ENCODE results near the gene FHOD3. TPM values are rescaled to one million over a fixed set of nuclear protein-coding genes. Genes with fewer than 3 reads are reported as not detected.

FHOD3 gene
- total RNA-seq, 1 donor = 13.0 TPM

DNA sequence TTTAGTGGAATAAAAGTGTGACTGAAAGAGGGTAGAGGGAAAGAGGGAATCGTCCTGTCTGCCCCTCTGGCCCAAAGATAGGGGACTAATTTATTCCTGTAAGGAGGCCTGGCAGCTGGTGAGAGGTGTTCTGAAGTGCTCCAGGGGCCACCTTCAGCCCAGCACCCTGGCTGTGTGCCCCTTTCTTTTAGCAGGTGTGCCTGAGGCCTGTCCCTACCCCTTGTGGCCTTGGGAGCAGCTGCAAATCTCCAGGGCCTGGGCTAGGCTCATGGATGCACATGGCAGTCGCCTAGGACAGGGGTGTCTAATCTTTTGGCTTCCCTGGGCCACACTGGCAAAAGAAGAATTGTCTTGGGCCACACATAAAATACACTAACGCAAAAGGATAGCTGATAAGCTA is 37.3 kb downstream of the FHOD3 start:
- TF ChIP-seq, protein P1, sequence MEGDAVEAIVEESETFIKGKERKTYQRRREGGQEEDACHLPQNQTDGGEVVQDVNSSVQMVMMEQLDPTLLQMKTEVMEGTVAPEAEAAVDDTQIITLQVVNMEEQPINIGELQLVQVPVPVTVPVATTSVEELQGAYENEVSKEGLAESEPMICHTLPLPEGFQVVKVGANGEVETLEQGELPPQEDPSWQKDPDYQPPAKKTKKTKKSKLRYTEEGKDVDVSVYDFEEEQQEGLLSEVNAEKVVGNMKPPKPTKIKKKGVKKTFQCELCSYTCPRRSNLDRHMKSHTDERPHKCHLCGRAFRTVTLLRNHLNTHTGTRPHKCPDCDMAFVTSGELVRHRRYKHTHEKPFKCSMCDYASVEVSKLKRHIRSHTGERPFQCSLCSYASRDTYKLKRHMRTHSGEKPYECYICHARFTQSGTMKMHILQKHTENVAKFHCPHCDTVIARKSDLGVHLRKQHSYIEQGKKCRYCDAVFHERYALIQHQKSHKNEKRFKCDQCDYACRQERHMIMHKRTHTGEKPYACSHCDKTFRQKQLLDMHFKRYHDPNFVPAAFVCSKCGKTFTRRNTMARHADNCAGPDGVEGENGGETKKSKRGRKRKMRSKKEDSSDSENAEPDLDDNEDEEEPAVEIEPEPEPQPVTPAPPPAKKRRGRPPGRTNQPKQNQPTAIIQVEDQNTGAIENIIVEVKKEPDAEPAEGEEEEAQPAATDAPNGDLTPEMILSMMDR (IDR thresholded peaks at IDR 0.05; ENCODE audit: extremely low read depth, low read depth, low read length) = no peak
- H3K4me3 ChIP-seq (ENCODE audit: insufficient read depth, low read length) = no peak overlapping the region
- DNase-seq (ENCODE audit: insufficient read length, low spot score, missing footprints) = no peak
- H4K20me1 ChIP-seq (ENCODE audit: insufficient read depth, low read length) = peaks cover 9% of the 10 kb centered on the region
- no peaks in the 10 kb centered on the region for H3K36me3 ChIP-seq (ENCODE audit: insufficient read depth, low read length)
- peaks cover 24% of the 10 kb centered on the region for H3K4me1 ChIP-seq (ENCODE audit: insufficient read depth, low read length)
- H3K27me3 ChIP-seq (ENCODE audit: insufficient read depth, low read length) = no peaks in the 10 kb centered on the region
- H3K27ac ChIP-seq (ENCODE audit: low read depth, low read length) = no peak overlapping the region
- H3K4me2 ChIP-seq (ENCODE audit: insufficient read depth, low read length) = no peak overlapping the region
- H3K79me2 ChIP-seq (ENCODE audit: insufficient read depth, low read length) = peaks cover 15% of the 10 kb centered on the region
- H2AFZ ChIP-seq (ENCODE audit: low read length) = no peak overlapping the region
- no peaks in the 10 kb centered on the region for H3K9me3 ChIP-seq (ENCODE audit: low read depth, low read length)

- H2AFZ ChIP-seq (ENCODE audit: low read length) = no peak overlapping the region
- no peak for DNase-seq (ENCODE audit: insufficient read length, low spot score, missing footprints)
These were observed 38.2 kb downstream of the FHOD3 start for GRCh38 chr18:36335476-36336279.

GRCh38 chr18:36337679-36338402 is 40.3 kb downstream of the FHOD3 start:
- no peak overlapping the region for H2AFZ ChIP-seq (ENCODE audit: low read length)
- no peak overlapping the region for H3K4me3 ChIP-seq (ENCODE audit: insufficient read depth, low read length)
- peaks cover 5% of the 10 kb centered on the region for H4K20me1 ChIP-seq (ENCODE audit: insufficient read depth, low read length)
- H3K9me3 ChIP-seq (ENCODE audit: low read depth, low read length) = no peaks in the 10 kb centered on the region
- no peaks in the 10 kb centered on the region for H3K36me3 ChIP-seq (ENCODE audit: insufficient read depth, low read length)
- TF ChIP-seq, protein P1 (IDR thresholded peaks at IDR 0.05; ENCODE audit: extremely low read depth, low read depth, low read length) = no peak
- H3K4me1 ChIP-seq (ENCODE audit: insufficient read depth, low read length) = peaks cover 6% of the 10 kb centered on the region
- H3K4me2 ChIP-seq (ENCODE audit: insufficient read depth, low read length) = no peak overlapping the region
- no peak for DNase-seq (ENCODE audit: insufficient read length, low spot score, missing footprints)
- peaks cover 9% of the 10 kb centered on the region for H3K79me2 ChIP-seq (ENCODE audit: insufficient read depth, low read length)
- H3K27ac ChIP-seq (ENCODE audit: low read depth, low read length) = no peak overlapping the region
- H3K27me3 ChIP-seq (ENCODE audit: insufficient read depth, low read length) = no peaks in the 10 kb centered on the region

More at GRCh38 chr18:36335476-36336279, 38.2 kb downstream of the FHOD3 start:
- Histone ChIP-seq H3K27ac (ENCODE audit: low read depth, low read length) (no peak overlapping the region), H3K36me3 (ENCODE audit: insufficient read depth, low read length) (no peaks in the 10 kb centered on the region), H3K4me3 (ENCODE audit: insufficient read depth, low read length) (no peak overlapping the region), H3K4me1 (ENCODE audit: insufficient read depth, low read length) (peaks cover 15% of the 10 kb centered on the region), H3K27me3 (ENCODE audit: insufficient read depth, low read length) (no peaks in the 10 kb centered on the region), H3K79me2 (ENCODE audit: insufficient read depth, low read length) (peaks cover 15% of the 10 kb centered on the region), H3K4me2 (ENCODE audit: insufficient read depth, low read length) (no peak overlapping the region), H3K9me3 (ENCODE audit: low read depth, low read length) (no peaks in the 10 kb centered on the region), H4K20me1 (ENCODE audit: insufficient read depth, low read length) (peaks cover 5% of the 10 kb centered on the region)
- TF ChIP-seq, protein P1 (IDR thresholded peaks at IDR 0.05; ENCODE audit: extremely low read depth, low read depth, low read length) = no peak

DNA sequence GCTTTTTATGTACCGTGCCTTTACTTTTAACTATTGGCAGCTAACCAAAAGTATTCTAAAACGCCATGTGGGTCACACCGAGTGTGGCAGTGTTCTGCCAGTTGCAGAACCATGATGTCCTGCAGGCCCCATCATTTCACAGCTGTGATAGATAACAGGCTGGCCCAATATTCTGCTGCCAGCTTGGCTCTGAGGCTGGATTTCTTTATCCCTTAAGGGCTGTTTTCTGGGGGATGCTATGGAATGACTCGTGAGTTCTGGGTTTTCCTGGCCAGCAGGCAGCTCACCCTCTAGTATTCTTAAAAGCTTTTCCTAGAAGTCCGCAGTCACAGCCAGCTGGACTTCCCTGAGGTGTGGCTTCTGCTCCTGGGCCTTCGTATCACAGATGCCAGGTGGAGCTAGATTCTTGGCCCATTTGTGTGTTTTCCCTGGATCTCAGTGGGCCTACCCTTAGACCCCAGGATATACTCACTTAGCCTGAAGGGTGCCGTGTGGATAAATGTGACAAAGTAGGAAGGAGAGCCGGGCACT is 41.0 kb downstream of the FHOD3 start:
- H3K9me3 ChIP-seq (ENCODE audit: low read depth, low read length) = no peaks in the 10 kb centered on the region
- H4K20me1 ChIP-seq (ENCODE audit: insufficient read depth, low read length) = peaks cover 5% of the 10 kb centered on the region
- no peak overlapping the region for H3K27ac ChIP-seq (ENCODE audit: low read depth, low read length)
- DNase-seq (ENCODE audit: insufficient read length, low spot score, missing footprints) = no peak
- H3K79me2 ChIP-seq (ENCODE audit: insufficient read depth, low read length) = peaks cover 7% of the 10 kb centered on the region
- H3K27me3 ChIP-seq (ENCODE audit: insufficient read depth, low read length) = no peaks in the 10 kb centered on the region
- peaks cover 2% of the 10 kb centered on the region for H3K4me1 ChIP-seq (ENCODE audit: insufficient read depth, low read length)
- H3K4me3 ChIP-seq (ENCODE audit: insufficient read depth, low read length) = no peak overlapping the region
- TF ChIP-seq, protein P1 (IDR thresholded peaks at IDR 0.05; ENCODE audit: extremely low read depth, low read depth, low read length) = no peak
- H3K4me2 ChIP-seq (ENCODE audit: insufficient read depth, low read length) = no peak overlapping the region
- no peak overlapping the region for H2AFZ ChIP-seq (ENCODE audit: low read length)
- no peaks in the 10 kb centered on the region for H3K36me3 ChIP-seq (ENCODE audit: insufficient read depth, low read length)
